SK-N-SH (cell line): ENCODE measurements around the gene ITGA6. TPM values are rescaled to one million over a fixed set of nuclear protein-coding genes. Genes with fewer than 3 reads are reported as not detected.

Experiments
- CTCF ChIA-PET: fragments of 300-600, 350-600 bp; formaldehyde crosslinking; extraction: SDS; loops from one replicate; lab custom pipeline; 2021; lab: Yijun Ruan, JAX
- POLR2A ChIA-PET: fragments of 350-600 bp; sonication (Branson Sonifier 250); formaldehyde crosslinking; extraction: SDS; loops from one replicate; lab custom pipeline; 2020; ENCODE audit warnings: antibody characterized with exemption, inconsistent platforms; lab: Yijun Ruan, JAX
- DNase-seq: peaks from one replicate; pipeline ENCODE4 v3.0.0; 2012
- H2AFZ ChIP-seq: fragments of 200-600 bp; sonication (generic); 2 replicates; pipeline ENCODE4 v1.8.1; 2016; ENCODE audit warnings: antibody characterized with exemption, mild to moderate bottlenecking, low read depth
- H3F3A ChIP-seq: fragments of 200-600 bp; sonication (generic); replicated peaks from 2 replicates; pipeline ENCODE3; 2016; ENCODE audit warnings: antibody characterized with exemption, mild to moderate bottlenecking; ENCODE audit not compliant: insufficient read depth
- H3K27ac ChIP-seq, 2 experiments: fragments of 200-500 bp in 1 of 2; fragments of 200-600 bp in 1 of 2; sonication (Bioruptor generic) in 1 of 2; sonication (generic), shearing (Covaris generic) in 1 of 2; 2 replicates each; pipeline versions ENCODE4 v1.5.1 to v1.6.1; 2014 to 2016; ENCODE audit warnings: low read depth in 2 of 2, inconsistent platforms in 1 of 2, low read length in 1 of 2, mild to moderate bottlenecking in 1 of 2, mixed read lengths in 1 of 2
- H3K27me3 ChIP-seq: fragments of 200-600 bp; sonication (generic), shearing (Covaris generic); 2 replicates; pipeline ENCODE4 v1.6.1; 2016; ENCODE audit warnings: mixed run types; ENCODE audit not compliant: insufficient read depth
- H3K36me3 ChIP-seq, 2 experiments: fragments of 200-500 bp in 1 of 2; fragments of 200-600 bp in 1 of 2; sonication (Bioruptor generic) in 1 of 2; sonication (generic) in 1 of 2; replicated peaks in 1 of 2; 2 replicates each; pipeline versions ENCODE3 to v1.5.1; 2014 to 2016; ENCODE audit warnings: low read length in 1 of 2, mild to moderate bottlenecking in 1 of 2; ENCODE audit not compliant: insufficient read depth in 2 of 2, control insufficient read depth in 1 of 2
- H3K4me1 ChIP-seq, 2 experiments: fragments of 200-500 bp in 1 of 2; fragments of 200-600 bp in 1 of 2; sonication (Bioruptor generic) in 1 of 2; sonication (generic), shearing (Covaris generic) in 1 of 2; 2 replicates each; pipeline versions ENCODE4 v1.5.1 to v1.6.1; 2014 to 2016; ENCODE audit warnings: low read depth in 1 of 2, low read length in 1 of 2, mixed run types in 1 of 2; ENCODE audit not compliant: insufficient read depth in 2 of 2, control insufficient read depth in 1 of 2
- H3K4me2 ChIP-seq: fragments of 200-600 bp; sonication (generic), shearing (Covaris generic); 2 replicates; pipeline ENCODE4 v1.6.1; 2017; ENCODE audit warnings: mixed run types
- H3K4me3 ChIP-seq, 2 experiments: fragments of 200-500 bp in 1 of 2; fragments of 200-600 bp in 1 of 2; sonication (Bioruptor generic) in 1 of 2; sonication (generic), shearing (Covaris generic) in 1 of 2; 2 replicates each; pipeline versions ENCODE4 v1.5.1 to v1.8.1; 2014 to 2016; ENCODE audit warnings: low read depth in 2 of 2, inconsistent platforms in 1 of 2, low read length in 1 of 2, mild to moderate bottlenecking in 1 of 2, mixed read lengths in 1 of 2, moderate library complexity in 1 of 2
- H3K79me2 ChIP-seq: fragments of 200-600 bp; sonication (generic); 2 replicates; pipeline ENCODE4 v1.8.1; 2017; ENCODE audit warnings: mild to moderate bottlenecking; ENCODE audit not compliant: insufficient read depth
- H3K9ac ChIP-seq: fragments of 200-600 bp; sonication (generic); 2 replicates; pipeline ENCODE4 v1.6.1; 2017; ENCODE audit warnings: mixed run types
- H3K9me2 ChIP-seq: fragments of 200-600 bp; sonication (generic); 2 replicates; pipeline ENCODE4 v1.6.1; 2017; ENCODE audit warnings: mixed run types
- H3K9me3 ChIP-seq: fragments of 200-600 bp; sonication (generic); 2 replicates; pipeline ENCODE4 v1.6.1; 2017; ENCODE audit warnings: mixed run types, mild to moderate bottlenecking, moderate library complexity
- H4K20me1 ChIP-seq: fragments of 200-600 bp; sonication (generic); 2 replicates; pipeline ENCODE4 v1.6.1; 2017; ENCODE audit warnings: mild to moderate bottlenecking, mixed run types; ENCODE audit not compliant: insufficient read depth
- CHD2 ChIP-seq: fragments of 150-350 bp; IDR thresholded peaks from 2 replicates; pipeline ENCODE4 v1.6.1; 2018; ENCODE audit warnings: low read length; ENCODE audit not compliant: partially characterized antibody
- ELF1 ChIP-seq: IDR thresholded peaks from 2 replicates; pipeline ENCODE4 v1.4.0; 2012
- EZH2phosphoT487 ChIP-seq: fragments of 200-600 bp; sonication (generic); IDR thresholded peaks from 2 replicates; pipeline ENCODE4 v1.6.1; 2017; ENCODE audit warnings: low read depth, mixed run types, mild to moderate bottlenecking, antibody characterized with exemption, moderate library complexity, borderline replicate concordance
- FOXJ3 ChIP-seq: sonication (generic); formaldehyde crosslinking; IDR thresholded peaks from 2 replicates; pipeline ENCODE4 v1.5.1; 2020; ENCODE audit warnings: mild to moderate bottlenecking, missing genetic modification reagents
- FOXM1 ChIP-seq: IDR thresholded peaks from 2 replicates; pipeline ENCODE4 v1.4.0; 2012; ENCODE audit warnings: low read depth, mild to moderate bottlenecking
- MAX ChIP-seq: IDR thresholded peaks from 2 replicates; pipeline ENCODE4 v1.4.0; 2012; ENCODE audit warnings: low read depth
- MEF2A ChIP-seq: IDR thresholded peaks from 2 replicates; pipeline ENCODE4 v1.4.0; 2012; ENCODE audit warnings: low read depth, borderline replicate concordance
- NFIC ChIP-seq: IDR thresholded peaks from 2 replicates; pipeline ENCODE4 v1.4.0; 2012; ENCODE audit warnings: borderline replicate concordance
- POLR2AphosphoS5 ChIP-seq: IDR thresholded peaks from 2 replicates; pipeline ENCODE4 v1.6.1; 2012; ENCODE audit warnings: low read depth, low read length
- RCOR1 ChIP-seq: fragments of 150-350 bp; IDR thresholded peaks from 2 replicates; pipeline ENCODE4 v1.6.1; 2017; ENCODE audit warnings: antibody characterized with exemption, low read length
- RXRA ChIP-seq: IDR thresholded peaks from 2 replicates; pipeline ENCODE4 v1.4.0; 2012; ENCODE audit warnings: low read depth, mild to moderate bottlenecking, borderline replicate concordance
- SIN3A ChIP-seq: IDR thresholded peaks from 2 replicates; pipeline ENCODE4 v1.6.1; 2012; ENCODE audit warnings: low read depth, mild to moderate bottlenecking, low read length, moderate library complexity, borderline replicate concordance
- SMC3 ChIP-seq: IDR thresholded peaks from 2 replicates; pipeline ENCODE4 v1.6.1; 2012; ENCODE audit warnings: low read depth, low read length, improper control_type of control experiment
- TEAD4 ChIP-seq: IDR thresholded peaks from 2 replicates; pipeline ENCODE4 v1.4.0; 2012; ENCODE audit warnings: mild to moderate bottlenecking, borderline replicate concordance; ENCODE audit not compliant: insufficient read depth
- USF1 ChIP-seq: IDR thresholded peaks from 2 replicates; pipeline ENCODE4 v1.4.0; 2012; ENCODE audit warnings: low read depth, borderline replicate concordance
- YY1 ChIP-seq: IDR thresholded peaks from 2 replicates; pipeline ENCODE4 v1.4.0; 2012; ENCODE audit warnings: low read depth, mild to moderate bottlenecking
- ZBTB33 ChIP-seq: IDR thresholded peaks from 2 replicates; pipeline ENCODE4 v1.4.0; 2012; ENCODE audit warnings: low read depth, borderline replicate concordance
- WGBS: methylation state at CpG from one replicate; pipeline ENCODE4 v1.1.6; 2017; ENCODE audit warnings: low lambda C conversion rate; 5-methylcytosine and 5-hydroxymethylcytosine counted together
- polyA plus RNA-seq, 3 experiments: library from polyadenylated mRNA; depleted of rRNA; stranded (reverse); fragments of >200 nt; gene quantifications; 2 replicates each; pipeline ENCODE4 v1.2.3, GENCODE V29; 2012
- TF ChIP-seq, protein P1 (sequence below): fragments of 200-600 bp; sonication (generic); IDR thresholded peaks from 2 replicates; pipeline ENCODE4 v1.6.1; 2017; ENCODE audit warnings: antibody characterized with exemption, mild to moderate bottlenecking, moderate library complexity
- TF ChIP-seq, protein P2 (sequence below): fragments of 150-350 bp; IDR thresholded peaks from 2 replicates; pipeline ENCODE4 v1.6.1; 2017; ENCODE audit warnings: antibody characterized with exemption, low read length, low read depth, borderline replicate concordance

ITGA6 gene
- polyA plus RNA-seq, 1 of the 3 experiments (the other 2 are of a cell fraction), result 26.0 TPM

DNA sequence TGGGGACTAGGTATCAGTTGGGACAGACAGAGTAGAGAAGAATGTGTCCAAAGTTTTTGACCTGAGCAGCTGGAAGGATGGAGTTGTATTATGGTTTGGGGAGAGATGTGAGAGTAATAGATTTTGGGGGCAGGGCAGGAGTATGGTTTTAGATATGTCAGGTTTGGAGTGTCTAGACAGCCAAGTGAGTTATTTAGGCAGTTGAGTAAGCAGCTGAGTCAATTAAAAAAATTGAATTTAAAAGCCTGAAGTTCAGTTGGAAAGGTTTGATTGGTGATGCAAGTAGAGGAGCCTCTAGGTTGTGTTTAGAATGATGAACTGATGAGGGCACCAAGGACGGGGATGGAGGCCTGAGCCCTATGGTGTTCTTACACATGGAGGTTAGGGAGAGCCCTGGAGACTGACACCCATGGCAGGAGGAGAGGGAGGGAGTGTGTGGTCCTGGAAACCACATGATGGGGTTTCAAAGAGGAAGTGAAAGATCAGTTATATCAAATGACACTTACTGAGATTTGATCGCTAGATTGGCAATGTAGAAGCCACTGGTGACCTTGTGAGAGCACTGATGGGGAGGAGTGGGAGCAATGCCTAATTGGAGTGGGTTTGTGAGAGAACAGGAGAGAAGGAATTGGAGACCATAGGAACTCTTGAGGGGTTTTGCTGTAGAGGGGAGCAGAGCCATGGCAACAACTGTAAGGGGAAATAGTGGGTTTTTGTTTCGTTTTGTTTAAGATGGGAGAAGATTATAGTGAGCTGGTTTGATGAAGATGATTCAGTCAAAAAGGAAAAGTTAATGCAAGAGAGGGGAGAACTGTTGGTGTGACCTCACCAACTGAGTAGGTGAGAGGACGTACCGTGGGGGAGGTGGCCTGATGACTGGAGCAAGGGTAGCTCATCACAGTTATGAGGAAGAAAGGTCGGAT is 10.3 kb downstream of the ITGA6 start:
- no peaks in the 10 kb centered on the region for H3K9me3 ChIP-seq
- H3K4me2 ChIP-seq, result peak overlapping the region; percentile 79
- H3F3A ChIP-seq, result peaks cover 43% of the 10 kb centered on the region
- H3K27ac ChIP-seq, result peak overlapping the region in 1 of 2 experiments; percentile 85; a peak in 3 of 4 replicates
- no peaks in the 10 kb centered on the region for H3K36me3 ChIP-seq
- 89% methylated on average over 6 of the region's 6 CpGs for WGBS
- TF ChIP-seq MAX, result no peak
- TF ChIP-seq MEF2A, result no peak
- no peak for TF ChIP-seq TEAD4
- TF ChIP-seq FOXM1, result no peak
- TF ChIP-seq SIN3A, result no peak
- no peak for TF ChIP-seq POLR2AphosphoS5
- no peak for TF ChIP-seq FOXJ3 (CRISPR knock-in tag)
- no peak for TF ChIP-seq RXRA
- TF ChIP-seq YY1, result no peak
- no peak for TF ChIP-seq NFIC
- TF ChIP-seq SMC3, result no peak
- no peak for TF ChIP-seq EZH2phosphoT487
- TF ChIP-seq CHD2, result no peak
- POLR2A ChIA-PET, result no interaction called here
- no peak for DNase-seq
- no peak overlapping the region for H3K9ac ChIP-seq
- CTCF ChIA-PET, result interaction anchor here (1.2 to 3.9 kb wide), 6 partner anchors 9 to 59 kb away, joined by 3 to 17 read pairs (median 3); no protein-coding TSS in a partner anchor
- H3K4me1 ChIP-seq, result peaks cover 0 to 59% of the 10 kb centered on the region in 2 experiments; a peak in 3 of 4 replicates
- H3K9me2 ChIP-seq, result no peaks in the 10 kb centered on the region
- peaks cover 89% of the 10 kb centered on the region for H3K79me2 ChIP-seq
- H4K20me1 ChIP-seq, result peaks cover 5% of the 10 kb centered on the region; the same call in 1 of the 2 replicates
- no peaks in the 10 kb centered on the region for H3K27me3 ChIP-seq
- H2AFZ ChIP-seq, result no peak overlapping the region
- H3K4me3 ChIP-seq, result no peak overlapping the region

DNA sequence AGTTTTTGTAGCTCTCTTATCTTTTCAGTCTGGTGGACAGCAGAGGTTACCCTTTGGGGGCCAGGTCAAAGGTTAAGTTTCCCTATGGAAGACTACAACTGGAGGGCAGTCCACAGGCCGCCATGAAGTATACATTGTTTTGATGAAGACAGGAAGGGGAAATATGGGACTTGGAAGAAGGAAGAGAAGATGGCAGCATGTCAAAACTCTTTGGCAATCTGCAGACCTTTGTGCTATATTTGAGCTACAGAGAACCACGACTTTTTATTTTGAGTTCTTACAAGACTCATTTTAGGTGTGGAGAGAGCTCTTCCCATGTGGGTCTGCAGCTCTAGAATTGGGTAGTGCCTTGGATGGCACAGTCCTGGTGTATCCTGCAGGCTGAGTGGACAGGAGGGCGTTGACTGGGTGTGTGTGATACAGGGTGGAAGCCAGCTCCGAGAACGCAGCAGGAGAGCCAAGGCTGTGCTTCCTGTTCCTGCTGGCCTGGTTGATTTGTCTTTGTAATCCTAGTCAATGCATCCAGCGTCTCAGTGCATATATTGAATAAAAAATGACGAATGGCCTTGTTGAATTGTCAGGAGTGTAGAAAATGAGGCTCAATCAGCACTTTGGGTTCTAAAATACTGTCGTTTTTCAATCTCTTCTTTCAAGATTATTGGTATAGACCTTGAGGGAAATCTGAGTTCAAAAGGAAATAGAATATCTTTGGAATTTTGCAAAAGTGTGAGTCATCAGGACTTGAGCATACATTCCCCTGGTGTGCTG is 11.5 kb downstream of the ITGA6 start:
- no peak for DNase-seq
- Histone ChIP-seq H3K36me3 (no peaks in the 10 kb centered on the region), H3K4me2 (peak overlapping the region; percentile 79), H3K9me3 (no peaks in the 10 kb centered on the region), H3K4me3 (peak overlapping the region; percentile 14 to 22; a peak in 3 of 4 replicates), H3K9ac (peak overlapping the region; percentile 24; the same call in 1 of the 2 replicates), H4K20me1 (peaks cover 5% of the 10 kb centered on the region; the same call in 1 of the 2 replicates), H3K79me2 (peaks cover 89% of the 10 kb centered on the region), H3K27me3 (no peaks in the 10 kb centered on the region), H2AFZ (peak overlapping the region; percentile 66), H3K4me1 (peaks cover 0 to 59% of the 10 kb centered on the region in 2 experiments; a peak in 3 of 4 replicates), H3K9me2 (no peaks in the 10 kb centered on the region), H3F3A (peaks cover 46% of the 10 kb centered on the region), H3K27ac (peak overlapping the region; percentile 77 to 85; a peak in 3 of 4 replicates)
- ChIA-PET POLR2A (no interaction called here), CTCF (interaction anchor here (1.2 to 3.9 kb wide), 5 partner anchors 8 to 266 kb away, joined by 3 to 17 read pairs (median 5); no protein-coding TSS in a partner anchor)
- 23% methylated on average over 8 of the region's 8 CpGs for WGBS
- TF ChIP-seq, protein P1, sequence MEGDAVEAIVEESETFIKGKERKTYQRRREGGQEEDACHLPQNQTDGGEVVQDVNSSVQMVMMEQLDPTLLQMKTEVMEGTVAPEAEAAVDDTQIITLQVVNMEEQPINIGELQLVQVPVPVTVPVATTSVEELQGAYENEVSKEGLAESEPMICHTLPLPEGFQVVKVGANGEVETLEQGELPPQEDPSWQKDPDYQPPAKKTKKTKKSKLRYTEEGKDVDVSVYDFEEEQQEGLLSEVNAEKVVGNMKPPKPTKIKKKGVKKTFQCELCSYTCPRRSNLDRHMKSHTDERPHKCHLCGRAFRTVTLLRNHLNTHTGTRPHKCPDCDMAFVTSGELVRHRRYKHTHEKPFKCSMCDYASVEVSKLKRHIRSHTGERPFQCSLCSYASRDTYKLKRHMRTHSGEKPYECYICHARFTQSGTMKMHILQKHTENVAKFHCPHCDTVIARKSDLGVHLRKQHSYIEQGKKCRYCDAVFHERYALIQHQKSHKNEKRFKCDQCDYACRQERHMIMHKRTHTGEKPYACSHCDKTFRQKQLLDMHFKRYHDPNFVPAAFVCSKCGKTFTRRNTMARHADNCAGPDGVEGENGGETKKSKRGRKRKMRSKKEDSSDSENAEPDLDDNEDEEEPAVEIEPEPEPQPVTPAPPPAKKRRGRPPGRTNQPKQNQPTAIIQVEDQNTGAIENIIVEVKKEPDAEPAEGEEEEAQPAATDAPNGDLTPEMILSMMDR, result no peak
- TF ChIP-seq EZH2phosphoT487 (no peak), RCOR1 (no peak), ZBTB33 (no peak), USF1 (no peak), ELF1 (peak; percentile 65), CHD2 (no peak)
- TF ChIP-seq, protein P2, sequence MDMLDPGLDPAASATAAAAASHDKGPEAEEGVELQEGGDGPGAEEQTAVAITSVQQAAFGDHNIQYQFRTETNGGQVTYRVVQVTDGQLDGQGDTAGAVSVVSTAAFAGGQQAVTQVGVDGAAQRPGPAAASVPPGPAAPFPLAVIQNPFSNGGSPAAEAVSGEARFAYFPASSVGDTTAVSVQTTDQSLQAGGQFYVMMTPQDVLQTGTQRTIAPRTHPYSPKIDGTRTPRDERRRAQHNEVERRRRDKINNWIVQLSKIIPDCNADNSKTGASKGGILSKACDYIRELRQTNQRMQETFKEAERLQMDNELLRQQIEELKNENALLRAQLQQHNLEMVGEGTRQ, result no peak
